ENCODE results near the gene PDZRN3. TPM values are rescaled to one million over a fixed set of nuclear protein-coding genes. Genes with fewer than 3 reads are reported as not detected.

The PDZRN3 gene
- total RNA-seq, 1 donor from 2014 or later, result 35.6 TPM

DNA sequence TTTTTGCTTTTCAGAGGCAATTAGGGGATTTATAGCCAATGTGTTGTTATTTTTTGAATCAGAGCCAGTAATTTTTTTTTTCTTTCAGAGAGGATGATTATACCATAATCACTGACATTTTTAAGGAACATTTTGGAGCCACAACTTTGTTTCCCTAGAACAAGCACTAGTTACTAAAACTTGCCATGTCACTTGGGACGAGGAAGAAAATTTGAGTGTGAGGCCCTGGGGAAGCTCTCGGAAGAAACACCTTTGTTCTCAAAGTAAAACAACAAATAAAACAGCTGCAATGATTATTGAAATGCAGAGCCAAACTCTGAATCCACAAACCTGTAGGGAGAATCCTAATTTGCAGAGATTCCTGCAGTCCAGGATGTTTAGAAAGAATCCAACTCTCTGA is 69.7 kb downstream of the PDZRN3 start:
- DNase-seq, result peak; percentile 57

DNA sequence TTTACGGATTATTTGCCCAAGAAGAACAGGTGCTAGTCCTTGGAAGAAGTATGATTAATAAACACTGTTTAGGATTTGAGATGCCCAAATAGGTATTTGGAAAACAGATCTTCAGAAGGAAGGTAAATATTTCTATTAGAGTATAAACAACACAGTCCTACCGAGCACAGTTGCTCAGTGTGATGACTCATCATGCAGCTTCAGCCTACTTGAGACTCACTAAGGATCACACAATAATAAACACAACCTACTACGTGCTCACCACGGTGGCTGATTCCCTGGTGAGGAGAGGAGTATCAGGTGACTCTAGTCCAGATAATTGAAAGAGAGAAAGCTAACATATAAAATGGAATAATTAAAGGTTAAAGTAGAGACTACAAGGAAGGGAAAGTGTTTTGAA is 72.0 kb downstream of the PDZRN3 start:
- no peak for DNase-seq

- no peak for DNase-seq
These were observed 74.7 kb downstream of the PDZRN3 start for GRCh38 chr3:73550032-73550431.

DNA sequence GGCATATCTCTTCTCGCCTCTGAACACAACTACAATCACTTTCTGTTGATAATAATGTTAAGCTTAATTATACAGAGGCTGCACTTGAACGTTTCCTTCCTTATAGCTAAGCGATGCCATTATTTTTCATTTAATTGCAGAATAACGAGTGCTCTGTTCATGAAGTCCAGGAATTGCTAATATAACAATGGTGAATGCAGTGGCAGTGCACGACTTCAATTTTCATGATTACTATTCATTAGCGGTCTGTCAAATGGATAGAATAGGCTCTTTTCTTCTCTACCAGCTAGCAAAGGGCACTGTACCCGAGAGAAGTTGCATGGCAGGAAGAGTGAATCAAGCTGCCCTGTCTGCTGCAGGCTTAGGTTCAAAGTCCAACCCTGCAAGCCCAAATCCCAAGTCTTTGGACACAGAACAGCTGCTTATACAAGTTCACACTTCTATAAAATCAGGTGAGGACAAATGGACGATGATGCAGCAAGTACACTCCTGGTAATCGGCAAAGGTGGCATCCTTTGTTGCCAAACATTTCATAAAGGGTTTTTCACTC is 75.6 kb downstream of the PDZRN3 start:
- DNase-seq, result no peak

GRCh38 chr3:73548436-73548835 is 76.3 kb downstream of the PDZRN3 start:
- no peak for DNase-seq

DNA sequence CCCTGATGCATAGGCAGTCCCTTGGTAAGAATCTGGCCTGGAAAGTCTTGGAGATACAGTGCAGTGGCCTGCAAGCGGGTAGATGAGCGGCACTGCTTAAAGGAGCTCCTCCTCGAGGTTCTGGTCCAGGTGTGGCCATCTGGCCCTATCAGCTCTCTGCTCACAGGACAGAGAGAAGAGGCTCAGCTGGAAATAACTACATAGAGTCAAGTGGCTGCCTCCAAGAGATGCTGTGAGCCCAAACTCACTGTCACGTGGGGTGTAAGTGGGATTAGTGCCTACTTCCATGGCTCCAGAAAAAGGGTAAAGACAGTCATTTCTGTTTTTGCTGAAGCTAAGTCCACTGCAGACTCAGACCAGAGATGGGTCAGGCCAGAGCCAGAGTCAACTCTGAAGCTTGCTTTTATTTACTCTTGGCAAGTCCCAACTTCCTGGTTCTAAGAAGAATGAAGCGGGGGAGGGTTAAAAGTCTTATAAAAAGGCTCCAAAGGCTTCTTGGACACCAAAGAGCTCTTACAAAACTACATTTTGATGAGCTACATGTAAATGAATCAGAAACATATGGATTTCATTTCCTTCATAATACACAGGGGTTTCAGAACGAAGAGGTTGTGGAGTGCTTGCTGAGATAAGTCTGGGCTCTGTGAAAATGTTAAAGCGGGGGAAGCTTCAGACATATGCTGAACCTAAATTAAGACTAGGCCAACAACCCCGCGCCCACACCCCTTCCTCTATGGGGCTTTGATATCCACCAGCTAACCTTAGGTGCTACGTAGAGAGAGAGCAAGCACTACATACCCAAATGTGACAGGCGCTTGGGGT is 77.1 kb downstream of the PDZRN3 start:
- peak; percentile 84 for DNase-seq

DNA sequence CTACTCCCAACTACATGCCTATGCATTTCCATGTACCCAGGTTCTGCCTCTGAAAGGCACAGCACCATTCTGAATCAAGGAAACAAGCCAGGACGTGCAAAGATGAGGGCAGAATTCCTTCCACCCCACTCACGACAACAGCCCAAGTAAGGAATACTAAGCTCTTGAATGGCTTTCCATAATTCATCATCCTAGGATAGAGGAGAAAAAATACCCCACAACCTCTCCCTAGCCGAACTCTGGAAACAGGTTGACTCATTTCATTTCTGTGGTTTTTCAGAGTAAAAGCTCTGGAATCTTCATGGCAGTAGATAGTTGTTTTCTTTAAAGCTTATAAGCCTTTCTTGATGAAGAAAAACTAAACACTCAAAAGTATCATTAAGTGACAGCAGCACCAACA is 77.8 kb downstream of the PDZRN3 start:
- no peak for DNase-seq

DNA sequence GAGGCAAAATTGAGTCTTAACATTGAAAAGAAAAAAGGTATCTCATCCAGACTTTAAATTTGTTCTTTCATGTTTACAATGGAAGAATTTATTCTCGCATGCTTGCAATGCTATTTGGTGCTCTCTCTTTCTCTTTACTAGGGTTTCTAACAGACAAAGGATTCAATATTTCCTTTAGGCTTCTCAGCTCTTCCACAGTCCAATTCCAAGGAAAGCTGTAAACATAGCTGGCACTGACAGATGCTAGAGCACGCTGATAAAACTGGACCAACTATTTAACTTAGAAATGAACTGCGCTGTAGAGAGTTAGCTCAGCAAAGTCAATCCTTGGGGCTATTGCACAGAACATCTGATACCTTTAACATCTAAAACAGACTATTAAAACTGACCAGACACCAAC is 81.3 kb downstream of the PDZRN3 start:
- DNase-seq, result no peak

- no peak for DNase-seq
These were observed 82.6 kb downstream of the PDZRN3 start for GRCh38 chr3:73542136-73542535.

GRCh38 chr3:73540969-73541740 is 83.6 kb downstream of the PDZRN3 start:
- DNase-seq, result no peak

DNA sequence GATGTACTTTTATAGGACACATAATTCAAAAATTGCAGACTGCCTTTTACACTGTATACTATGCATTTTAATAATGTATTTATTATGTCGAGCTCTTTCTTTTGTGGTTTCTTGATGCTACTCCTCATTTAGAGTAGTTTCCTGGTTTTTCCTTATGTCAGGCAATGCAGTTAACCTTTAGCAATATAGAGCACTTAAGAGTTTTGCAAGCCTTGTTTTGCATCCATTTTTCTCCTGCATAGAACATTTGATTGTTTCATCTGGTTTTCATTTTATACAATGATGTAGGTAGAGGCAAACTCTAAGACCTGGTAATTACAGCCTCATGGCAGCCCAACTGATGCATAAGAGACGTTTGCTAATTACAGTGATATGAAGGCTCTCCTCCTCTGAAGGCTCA is 86.3 kb downstream of the PDZRN3 start:
- no peak for DNase-seq

GRCh38 chr3:73536952-73537351 is 87.8 kb downstream of the PDZRN3 start:
- peak; percentile 76 for DNase-seq

DNA sequence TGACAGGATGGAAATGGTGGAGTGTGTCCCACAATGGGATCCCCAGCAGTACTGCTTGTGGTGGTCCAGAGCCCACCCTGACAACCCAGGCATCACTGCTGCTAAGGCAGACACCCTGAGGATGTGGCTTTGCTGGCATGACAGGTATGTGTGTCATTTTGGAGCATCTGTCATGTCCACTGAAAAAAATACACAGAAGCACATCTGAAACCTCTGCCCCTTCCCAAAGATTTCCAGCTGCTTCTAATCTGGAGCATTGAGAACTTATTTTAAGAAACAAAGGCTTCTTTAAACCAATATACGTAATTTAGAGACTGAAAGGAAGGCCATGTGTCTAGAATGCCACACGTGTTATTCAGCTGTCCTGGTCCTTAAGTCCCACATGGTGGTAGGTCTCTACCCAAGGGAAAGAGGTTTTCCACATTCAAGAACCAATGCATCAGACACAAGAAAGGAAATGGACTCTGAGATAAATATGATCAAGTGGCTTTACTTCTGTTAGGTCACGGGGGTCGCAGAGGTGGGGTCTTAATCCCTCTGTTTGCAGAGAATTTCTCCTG is 88.3 kb downstream of the PDZRN3 start:
- peak; percentile 47 for DNase-seq

GRCh38 chr3:73535931-73536330 is 88.8 kb downstream of the PDZRN3 start:
- no peak for DNase-seq

DNA sequence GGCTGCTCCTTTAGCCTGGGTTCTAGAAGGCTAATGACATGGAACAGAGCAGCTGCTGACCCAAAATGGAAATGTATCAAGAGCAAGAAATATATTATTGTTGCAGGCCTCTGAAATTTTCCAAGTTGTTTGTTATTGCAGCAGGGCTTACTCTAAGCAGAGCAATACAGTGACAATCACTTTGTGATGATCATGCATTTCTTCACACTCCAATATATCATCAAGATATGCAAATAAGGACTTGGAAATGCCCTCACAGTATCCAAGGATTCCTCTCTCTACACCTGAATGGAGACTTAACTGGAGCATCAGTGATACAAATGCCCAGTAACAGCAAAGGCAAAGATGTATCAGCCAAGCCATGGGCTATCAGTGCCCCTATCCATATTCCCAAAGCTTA is 89.6 kb downstream of the PDZRN3 start:
- no peak for DNase-seq

DNA sequence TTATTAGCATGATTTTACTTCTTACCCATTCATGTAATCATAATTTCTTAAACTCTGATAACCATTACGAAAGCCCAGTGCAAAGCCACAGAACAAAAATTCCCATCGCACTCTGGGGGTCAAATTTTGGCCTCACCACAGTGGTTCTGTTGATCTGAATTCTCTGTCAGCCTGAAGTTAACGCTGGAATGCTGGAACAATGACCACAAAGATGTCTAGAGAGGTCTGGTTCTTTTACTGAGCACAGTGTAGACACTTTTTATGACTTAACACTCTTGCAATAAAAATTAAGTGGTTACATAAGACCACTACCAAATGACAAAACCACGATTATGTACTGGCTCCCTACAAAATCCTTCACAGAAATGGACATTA is 94.7 kb downstream of the PDZRN3 start:
- no peak for DNase-seq

GRCh38 chr3:73529308-73530021 is 95.3 kb downstream of the PDZRN3 start:
- DNase-seq, result no peak

DNA sequence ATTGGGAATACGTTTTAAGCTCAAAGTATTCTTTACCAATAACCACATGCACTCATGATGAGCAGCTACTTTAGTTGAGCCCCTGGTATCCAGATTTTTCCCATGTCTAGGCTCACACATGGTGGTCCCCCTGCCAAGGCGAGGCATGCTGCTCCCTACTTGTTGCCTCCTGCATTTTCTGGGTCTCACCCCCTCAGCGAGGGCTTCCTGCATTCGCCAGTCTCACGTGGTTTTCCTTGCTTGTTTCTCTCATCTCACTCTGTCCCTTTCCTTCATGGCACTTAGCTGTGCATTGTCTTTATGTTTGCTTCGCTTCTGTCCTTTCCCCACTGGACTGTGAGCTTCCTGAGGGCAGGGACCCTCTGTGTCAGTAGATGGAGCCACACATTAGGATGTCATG is 99.2 kb downstream of the PDZRN3 start:
- DNase-seq, result no peak

- DNase-seq, result no peak
These were observed 101.1 kb downstream of the PDZRN3 start for GRCh38 chr3:73523661-73524060.

DNA sequence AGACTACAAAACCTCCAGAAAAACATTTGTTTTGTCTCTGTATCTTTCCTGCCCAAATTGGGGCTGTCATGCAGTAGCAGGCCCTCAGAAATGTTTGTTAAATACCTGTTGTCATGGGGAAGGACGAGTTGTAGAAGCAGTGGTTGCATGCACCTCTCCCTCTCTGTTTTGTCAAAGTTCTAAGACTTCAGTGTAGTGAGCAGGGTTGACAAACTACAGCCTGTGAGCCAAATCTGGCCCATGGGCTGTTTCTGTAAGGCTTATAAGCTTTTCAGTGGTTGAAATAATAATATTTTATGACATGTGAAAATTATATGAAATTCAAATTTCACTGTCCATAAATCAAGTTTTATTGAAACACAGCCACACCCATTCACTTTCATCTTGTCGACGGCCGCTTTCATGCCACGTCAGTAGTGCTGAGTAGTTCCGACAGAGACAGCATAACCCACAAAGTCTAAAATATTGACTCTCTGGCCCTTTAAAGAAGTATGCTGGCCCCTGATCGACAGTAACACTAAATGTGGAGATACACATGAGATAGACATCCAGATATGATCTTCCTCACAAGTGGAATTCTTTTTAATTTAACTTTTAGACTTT is 102.9 kb downstream of the PDZRN3 start:
- no peak for DNase-seq

DNA sequence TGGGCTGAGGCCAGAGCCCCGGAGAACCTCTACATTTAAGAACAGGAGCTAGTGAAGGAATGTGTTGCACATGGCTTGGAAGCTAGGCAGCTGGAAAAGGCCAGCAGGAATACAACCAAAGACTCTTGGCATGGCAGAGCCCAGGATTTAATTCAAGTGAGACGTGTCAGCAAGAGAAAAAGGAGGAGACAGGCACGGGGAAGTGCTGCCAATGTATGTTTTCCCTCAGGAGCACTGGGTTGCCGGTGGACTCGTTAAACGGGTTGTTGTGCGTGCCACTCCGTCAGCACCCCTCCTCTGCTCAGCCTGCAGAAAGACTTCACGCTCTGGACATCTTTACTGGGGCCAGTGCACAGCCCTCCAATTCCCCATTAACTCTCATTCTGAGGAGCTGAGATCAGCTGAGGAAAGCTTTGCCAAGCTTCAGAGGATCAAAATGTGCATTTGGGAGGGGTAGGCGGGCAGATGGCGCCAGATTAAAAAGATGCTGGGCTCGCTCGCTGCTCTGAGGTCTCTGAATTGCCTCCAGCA is 103.7 kb downstream of the PDZRN3 start:
- DNase-seq, result peak; percentile 91

- DNase-seq, result no peak
These were observed 108.1 kb downstream of the PDZRN3 start for GRCh38 chr3:73516631-73517030.

All from tongue (tissue), 2 donors.